HG03066 (cell line): ENCODE measurements around the gene DAG1.

ENCODE experiments used
- ATAC-seq: cut with Tn5 transposase; IDR thresholded peaks from one replicate; pipeline ENCODE4 v1.9.1; 2021; ENCODE audit warnings: low read depth; ENCODE audit not compliant: unreplicated experiment

DAG1 gene

GRCh38 chr3:49512781-49513355 is 42.8 kb downstream of the DAG1 start:
- no peak for ATAC-seq

GRCh38 chr3:49513494-49514124 is 43.5 kb downstream of the DAG1 start:
- ATAC-seq, result no peak

- ATAC-seq, result no peak
Measured at GRCh38 chr3:49518016-49518415, 47.9 kb downstream of the DAG1 start.

- no peak for ATAC-seq
Measured at GRCh38 chr3:49518441-49518840, 48.4 kb downstream of the DAG1 start.

GRCh38 chr3:49519296-49519695 is 49.2 kb downstream of the DAG1 start:
- ATAC-seq, result no peak

GRCh38 chr3:49519916-49520385 is 49.9 kb downstream of the DAG1 start:
- ATAC-seq, result no peak

GRCh38 chr3:49523756-49524747 is 54.0 kb downstream of the DAG1 start:
- no peak for ATAC-seq

- no peak for ATAC-seq
Measured at GRCh38 chr3:49529567-49529966, 59.5 kb downstream of the DAG1 start.

GRCh38 chr3:49530231-49530630 is 60.2 kb downstream of the DAG1 start:
- no peak for ATAC-seq

GRCh38 chr3:49530701-49531100 is 60.6 kb downstream of the DAG1 start:
- ATAC-seq, result no peak

GRCh38 chr3:49531218-49531617 is 61.2 kb downstream of the DAG1 start:
- ATAC-seq, result no peak

- no peak for ATAC-seq
Measured at GRCh38 chr3:49531715-49532114, 61.6 kb downstream of the DAG1 start.

- ATAC-seq, result no peak
Measured at GRCh38 chr3:49533031-49533430, 63.0 kb downstream of the DAG1 start.

- no peak for ATAC-seq
Measured at GRCh38 chr3:49533786-49534519, 63.9 kb downstream of the DAG1 start.

- ATAC-seq, result no peak
Measured at GRCh38 chr3:49534581-49535441, 64.7 kb downstream of the DAG1 start.

- no peak for ATAC-seq
Measured at GRCh38 chr3:49535971-49536874, 66.2 kb downstream of the DAG1 start.

GRCh38 chr3:49536875-49537533 is 66.9 kb downstream of the DAG1 start:
- ATAC-seq, result no peak
